ENCODE measurements around the gene MTHFD1. TPM values are rescaled to one million over a fixed set of nuclear protein-coding genes. Genes with fewer than 3 reads are reported as not detected.
A peak's percentile ranks its signal among the peaks of the same experiment; 100 is the strongest.

MTHFD1 gene
- total and polyA plus RNA-seq, 9 of the 15 experiments (the other 6 are each of a cell fraction or from before 2014, with no cell fraction given), result 66.7 to 158 (median 90.9) TPM

DNA sequence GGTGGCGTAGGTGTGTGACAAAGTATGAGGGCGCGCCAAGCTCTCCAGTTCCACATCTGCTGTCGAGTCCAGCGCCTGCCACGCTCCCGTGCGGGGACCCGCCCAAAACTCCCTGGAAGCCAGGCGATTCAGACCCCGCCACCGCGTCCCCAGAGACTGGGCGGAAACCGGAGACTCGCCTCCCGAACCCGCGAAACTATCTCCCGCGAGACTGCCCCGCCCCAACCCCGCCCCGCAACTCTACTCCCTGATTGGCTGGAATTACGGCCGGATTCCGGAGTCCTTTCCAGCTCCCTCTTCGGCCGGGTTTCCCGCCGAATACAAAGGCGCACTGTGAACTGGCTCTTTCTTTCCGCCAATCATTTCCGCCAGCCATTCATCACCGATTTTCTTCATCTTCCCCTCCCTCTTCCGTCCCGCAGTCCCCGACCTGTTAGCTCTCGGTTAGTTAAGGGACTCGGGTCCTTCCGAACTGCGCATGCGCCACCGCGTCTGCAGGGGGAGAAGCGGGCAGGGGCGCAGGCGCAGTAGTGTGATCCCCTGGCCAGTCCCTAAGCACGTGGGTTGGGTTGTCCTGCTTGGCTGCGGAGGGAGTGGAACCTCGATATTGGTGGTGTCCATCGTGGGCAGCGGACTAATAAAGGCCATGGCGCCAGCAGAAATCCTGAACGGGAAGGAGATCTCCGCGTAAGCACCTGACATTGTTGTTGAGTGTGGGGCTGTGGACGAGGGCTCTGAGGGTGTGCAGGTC lies at the start of gene MTHFD1 (continued):
- TF ChIP-seq, protein P1, sequence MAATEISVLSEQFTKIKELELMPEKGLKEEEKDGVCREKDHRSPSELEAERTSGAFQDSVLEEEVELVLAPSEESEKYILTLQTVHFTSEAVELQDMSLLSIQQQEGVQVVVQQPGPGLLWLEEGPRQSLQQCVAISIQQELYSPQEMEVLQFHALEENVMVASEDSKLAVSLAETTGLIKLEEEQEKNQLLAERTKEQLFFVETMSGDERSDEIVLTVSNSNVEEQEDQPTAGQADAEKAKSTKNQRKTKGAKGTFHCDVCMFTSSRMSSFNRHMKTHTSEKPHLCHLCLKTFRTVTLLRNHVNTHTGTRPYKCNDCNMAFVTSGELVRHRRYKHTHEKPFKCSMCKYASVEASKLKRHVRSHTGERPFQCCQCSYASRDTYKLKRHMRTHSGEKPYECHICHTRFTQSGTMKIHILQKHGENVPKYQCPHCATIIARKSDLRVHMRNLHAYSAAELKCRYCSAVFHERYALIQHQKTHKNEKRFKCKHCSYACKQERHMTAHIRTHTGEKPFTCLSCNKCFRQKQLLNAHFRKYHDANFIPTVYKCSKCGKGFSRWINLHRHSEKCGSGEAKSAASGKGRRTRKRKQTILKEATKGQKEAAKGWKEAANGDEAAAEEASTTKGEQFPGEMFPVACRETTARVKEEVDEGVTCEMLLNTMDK (IDR thresholded peaks at IDR 0.05; ENCODE audit: borderline replicate concordance, insufficient read depth, low read depth, low read length, poor library complexity, severe bottlenecking), result no peak
- TF ChIP-seq, protein P2, sequence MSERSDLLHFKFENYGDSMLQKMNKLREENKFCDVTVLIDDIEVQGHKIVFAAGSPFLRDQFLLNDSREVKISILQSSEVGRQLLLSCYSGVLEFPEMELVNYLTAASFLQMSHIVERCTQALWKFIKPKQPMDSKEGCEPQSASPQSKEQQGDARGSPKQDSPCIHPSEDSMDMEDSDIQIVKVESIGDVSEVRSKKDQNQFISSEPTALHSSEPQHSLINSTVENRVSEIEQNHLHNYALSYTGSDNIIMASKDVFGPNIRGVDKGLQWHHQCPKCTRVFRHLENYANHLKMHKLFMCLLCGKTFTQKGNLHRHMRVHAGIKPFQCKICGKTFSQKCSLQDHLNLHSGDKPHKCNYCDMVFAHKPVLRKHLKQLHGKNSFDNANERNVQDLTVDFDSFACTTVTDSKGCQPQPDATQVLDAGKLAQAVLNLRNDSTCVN (CRISPR knock-in tag; IDR thresholded peaks at IDR 0.05), result no peak
- TF ChIP-seq HNRNPUL1 (IDR thresholded peaks at IDR 0.05; ENCODE audit: low read length) (no peak), EP400 (IDR thresholded peaks at IDR 0.05) (peak; percentile 80), ZNF41 (CRISPR knock-in tag; conservative IDR thresholded peaks at IDR 0.05) (no peak), HNRNPH1 (optimal IDR thresholded peaks at IDR 0.05; ENCODE audit: low read depth, low read length) (no peak), CREB3 (tag; conservative IDR thresholded peaks at IDR 0.05; ENCODE audit: low read depth) (no peak), ZNF24 (IDR thresholded peaks at IDR 0.05) (no peak), KLF6 (CRISPR knock-in tag; IDR thresholded peaks at IDR 0.05; ENCODE audit: borderline replicate concordance) (peak; percentile 51; the same call in 1 of the 2 replicates), YBX1 (IDR thresholded peaks at IDR 0.05) (no peak), ZNF395 (CRISPR knock-in tag; IDR thresholded peaks at IDR 0.05) (no peak; the same call in 1 of the 2 replicates), ZSCAN32 (CRISPR knock-in tag; IDR thresholded peaks at IDR 0.05) (no peak), ETS2 (tag; IDR thresholded peaks at IDR 0.05; ENCODE audit: borderline replicate concordance, poor library complexity, severe bottlenecking) (no peak), TFAM (CRISPR knock-in tag; conservative IDR thresholded peaks at IDR 0.05) (no peak), ZFP36 (IDR thresholded peaks at IDR 0.05; ENCODE audit: low read depth, low read length, partially characterized antibody) (no peak), SAFB2 (IDR thresholded peaks at IDR 0.05; ENCODE audit: borderline replicate concordance, low read depth, low read length, severe bottlenecking) (no peak)
- TF ChIP-seq, protein P3, sequence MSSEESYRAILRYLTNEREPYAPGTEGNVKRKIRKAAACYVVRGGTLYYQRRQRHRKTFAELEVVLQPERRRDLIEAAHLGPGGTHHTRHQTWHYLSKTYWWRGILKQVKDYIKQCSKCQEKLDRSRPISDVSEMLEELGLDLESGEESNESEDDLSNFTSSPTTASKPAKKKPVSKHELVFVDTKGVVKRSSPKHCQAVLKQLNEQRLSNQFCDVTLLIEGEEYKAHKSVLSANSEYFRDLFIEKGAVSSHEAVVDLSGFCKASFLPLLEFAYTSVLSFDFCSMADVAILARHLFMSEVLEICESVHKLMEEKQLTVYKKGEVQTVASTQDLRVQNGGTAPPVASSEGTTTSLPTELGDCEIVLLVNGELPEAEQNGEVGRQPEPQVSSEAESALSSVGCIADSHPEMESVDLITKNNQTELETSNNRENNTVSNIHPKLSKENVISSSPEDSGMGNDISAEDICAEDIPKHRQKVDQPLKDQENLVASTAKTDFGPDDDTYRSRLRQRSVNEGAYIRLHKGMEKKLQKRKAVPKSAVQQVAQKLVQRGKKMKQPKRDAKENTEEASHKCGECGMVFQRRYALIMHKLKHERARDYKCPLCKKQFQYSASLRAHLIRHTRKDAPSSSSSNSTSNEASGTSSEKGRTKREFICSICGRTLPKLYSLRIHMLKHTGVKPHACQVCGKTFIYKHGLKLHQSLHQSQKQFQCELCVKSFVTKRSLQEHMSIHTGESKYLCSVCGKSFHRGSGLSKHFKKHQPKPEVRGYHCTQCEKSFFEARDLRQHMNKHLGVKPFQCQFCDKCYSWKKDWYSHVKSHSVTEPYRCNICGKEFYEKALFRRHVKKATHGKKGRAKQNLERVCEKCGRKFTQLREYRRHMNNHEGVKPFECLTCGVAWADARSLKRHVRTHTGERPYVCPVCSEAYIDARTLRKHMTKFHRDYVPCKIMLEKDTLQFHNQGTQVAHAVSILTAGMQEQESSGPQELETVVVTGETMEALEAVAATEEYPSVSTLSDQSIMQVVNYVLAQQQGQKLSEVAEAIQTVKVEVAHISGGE (CRISPR knock-in tag; IDR thresholded peaks at IDR 0.05), result peak in 1 of 3 experiments; percentile 75; a peak in 2 of 6 replicates
